ENCODE data around the gene BTBD9.
"Not testable (repeated sequence)": the region's sequence is repeated elsewhere in the genome, so short reads cannot be mapped to it uniquely, and the experiment has no call there.

The BTBD9 gene

DNA sequence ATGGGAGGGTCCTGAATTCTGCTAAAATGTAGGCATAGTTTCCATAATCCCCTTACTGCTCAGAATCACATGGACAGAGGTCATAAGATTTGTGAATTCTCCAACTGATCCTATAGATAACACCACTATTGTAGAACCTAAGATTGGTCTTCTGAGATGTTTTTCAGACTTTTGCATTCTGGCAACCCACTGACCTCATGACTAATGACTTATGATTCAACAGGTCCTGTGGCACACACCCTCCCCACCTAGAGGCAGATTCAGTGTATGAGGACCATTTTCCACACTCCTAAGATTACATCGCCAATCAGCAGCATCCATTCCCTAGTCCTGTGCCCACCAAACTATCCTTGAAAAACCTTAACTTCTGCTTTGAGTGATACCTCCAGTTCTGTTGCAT, 207.2 kb downstream of the BTBD9 start:
- Histone ChIP-seq H3K36me3 (no peaks in the 10 kb centered on the region), H3K27me3 (ENCODE audit: insufficient read depth, low read depth, severe bottlenecking) (no peaks in the 10 kb centered on the region), H3K9me3 (ENCODE audit: severe bottlenecking) (no peaks in the 10 kb centered on the region), H3K27ac (no peak overlapping the region), H3K4me3 (ENCODE audit: low read depth, low read length) (no peak overlapping the region)
- DNase-seq = no peak
- TF ChIP-seq, protein P1, sequence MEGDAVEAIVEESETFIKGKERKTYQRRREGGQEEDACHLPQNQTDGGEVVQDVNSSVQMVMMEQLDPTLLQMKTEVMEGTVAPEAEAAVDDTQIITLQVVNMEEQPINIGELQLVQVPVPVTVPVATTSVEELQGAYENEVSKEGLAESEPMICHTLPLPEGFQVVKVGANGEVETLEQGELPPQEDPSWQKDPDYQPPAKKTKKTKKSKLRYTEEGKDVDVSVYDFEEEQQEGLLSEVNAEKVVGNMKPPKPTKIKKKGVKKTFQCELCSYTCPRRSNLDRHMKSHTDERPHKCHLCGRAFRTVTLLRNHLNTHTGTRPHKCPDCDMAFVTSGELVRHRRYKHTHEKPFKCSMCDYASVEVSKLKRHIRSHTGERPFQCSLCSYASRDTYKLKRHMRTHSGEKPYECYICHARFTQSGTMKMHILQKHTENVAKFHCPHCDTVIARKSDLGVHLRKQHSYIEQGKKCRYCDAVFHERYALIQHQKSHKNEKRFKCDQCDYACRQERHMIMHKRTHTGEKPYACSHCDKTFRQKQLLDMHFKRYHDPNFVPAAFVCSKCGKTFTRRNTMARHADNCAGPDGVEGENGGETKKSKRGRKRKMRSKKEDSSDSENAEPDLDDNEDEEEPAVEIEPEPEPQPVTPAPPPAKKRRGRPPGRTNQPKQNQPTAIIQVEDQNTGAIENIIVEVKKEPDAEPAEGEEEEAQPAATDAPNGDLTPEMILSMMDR (IDR thresholded peaks at IDR 0.05; ENCODE audit: low read depth, low read length) = no peak

DNA sequence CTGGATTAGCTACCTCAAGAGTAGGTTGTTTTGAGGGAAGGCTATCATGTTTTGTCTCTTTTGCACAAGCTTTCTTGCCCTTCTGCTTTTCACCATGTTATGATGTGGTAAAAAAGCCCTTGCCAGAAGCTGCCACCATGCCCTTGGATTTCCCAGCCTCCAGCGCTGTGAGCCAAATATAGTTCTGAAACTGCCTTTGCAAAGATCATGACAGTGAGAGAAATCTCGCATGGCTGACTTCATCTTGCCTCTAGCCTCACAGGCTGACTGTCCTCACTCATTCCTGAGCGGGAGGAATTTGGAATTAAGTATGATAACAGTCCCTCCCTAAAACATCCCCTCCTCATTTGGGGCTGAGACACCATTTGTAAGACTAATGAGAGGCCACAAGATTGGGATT, 207.7 kb downstream of the BTBD9 start:
- TF ChIP-seq, protein P1 (IDR thresholded peaks at IDR 0.05; ENCODE audit: low read depth, low read length) = no peak
- no peaks in the 10 kb centered on the region for H3K9me3 ChIP-seq (ENCODE audit: severe bottlenecking)
- H3K27me3 ChIP-seq (ENCODE audit: insufficient read depth, low read depth, severe bottlenecking) = no peaks in the 10 kb centered on the region
- H3K36me3 ChIP-seq = no peaks in the 10 kb centered on the region
- no peak overlapping the region for H3K4me3 ChIP-seq (ENCODE audit: low read depth, low read length)
- no peak overlapping the region for H3K27ac ChIP-seq
- DNase-seq = no peak

DNA sequence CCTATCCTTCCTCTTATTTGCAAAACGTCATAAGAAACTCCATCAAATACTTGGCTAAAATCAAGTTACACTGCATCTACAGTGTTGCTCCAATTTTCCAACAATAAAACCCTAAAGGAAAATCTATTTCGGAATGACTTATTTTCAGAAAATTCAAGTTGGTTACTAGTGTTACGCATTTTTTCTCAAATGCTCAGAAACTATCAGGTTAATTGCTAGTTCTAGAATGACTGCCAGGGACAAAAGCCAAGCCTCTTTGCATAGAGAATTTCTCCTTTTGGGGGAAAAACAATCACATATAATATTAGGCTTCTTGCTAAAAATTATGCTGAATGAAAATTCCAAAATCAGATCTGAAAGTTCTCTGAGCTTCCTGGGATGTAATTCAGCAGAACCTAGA, 210.2 kb downstream of the BTBD9 start:
- Histone ChIP-seq H3K9me3 (ENCODE audit: severe bottlenecking) (no peaks in the 10 kb centered on the region), H3K36me3 (no peaks in the 10 kb centered on the region), H3K4me3 (ENCODE audit: low read depth, low read length) (no peak overlapping the region), H3K27ac (no peak overlapping the region), H3K27me3 (ENCODE audit: insufficient read depth, low read depth, severe bottlenecking) (no peaks in the 10 kb centered on the region)
- no peak for DNase-seq
- TF ChIP-seq, protein P1 (IDR thresholded peaks at IDR 0.05; ENCODE audit: low read depth, low read length) = no peak

DNA sequence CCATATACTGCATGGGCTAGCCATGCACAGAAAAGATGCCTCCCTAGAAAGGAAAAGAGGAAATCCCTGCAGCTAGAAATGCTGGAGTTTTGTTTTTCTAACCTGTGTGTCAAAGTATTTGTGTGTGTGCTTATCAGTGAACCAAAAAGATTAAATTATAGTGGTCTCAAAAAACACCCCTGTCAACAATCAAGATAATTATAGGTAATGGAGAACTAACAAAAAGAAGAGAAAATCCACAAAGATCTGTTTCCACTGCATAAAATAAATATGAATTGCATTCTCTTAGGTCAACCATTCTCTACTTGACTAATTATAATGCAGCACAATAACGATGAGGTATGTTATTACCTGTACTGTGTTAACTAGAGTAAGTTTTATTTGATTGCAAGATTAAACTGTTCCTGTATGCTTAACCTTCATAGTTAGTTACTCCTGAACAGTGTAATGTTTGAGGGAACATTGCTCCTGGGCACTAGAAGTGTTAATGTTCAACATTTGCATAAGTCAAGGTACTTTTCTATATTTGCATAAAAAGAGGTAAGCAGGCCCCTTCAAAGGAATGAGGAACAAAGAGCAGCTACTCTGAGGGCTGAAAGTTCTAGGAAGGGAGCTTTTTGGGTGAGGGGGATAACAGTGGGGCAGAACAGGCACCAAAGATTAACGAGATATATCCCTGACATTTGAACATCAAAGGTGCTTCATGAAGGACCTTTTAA, 212.1 kb downstream of the BTBD9 start:
- TF ChIP-seq, protein P1 (IDR thresholded peaks at IDR 0.05; ENCODE audit: low read depth, low read length) = no peak
- no peaks in the 10 kb centered on the region for H3K9me3 ChIP-seq (ENCODE audit: severe bottlenecking)
- no peak for DNase-seq
- H3K4me3 ChIP-seq (ENCODE audit: low read depth, low read length) = no peak overlapping the region
- H3K36me3 ChIP-seq = no peaks in the 10 kb centered on the region
- no peak overlapping the region for H3K27ac ChIP-seq
- H3K27me3 ChIP-seq (ENCODE audit: insufficient read depth, low read depth, severe bottlenecking) = no peaks in the 10 kb centered on the region

DNA sequence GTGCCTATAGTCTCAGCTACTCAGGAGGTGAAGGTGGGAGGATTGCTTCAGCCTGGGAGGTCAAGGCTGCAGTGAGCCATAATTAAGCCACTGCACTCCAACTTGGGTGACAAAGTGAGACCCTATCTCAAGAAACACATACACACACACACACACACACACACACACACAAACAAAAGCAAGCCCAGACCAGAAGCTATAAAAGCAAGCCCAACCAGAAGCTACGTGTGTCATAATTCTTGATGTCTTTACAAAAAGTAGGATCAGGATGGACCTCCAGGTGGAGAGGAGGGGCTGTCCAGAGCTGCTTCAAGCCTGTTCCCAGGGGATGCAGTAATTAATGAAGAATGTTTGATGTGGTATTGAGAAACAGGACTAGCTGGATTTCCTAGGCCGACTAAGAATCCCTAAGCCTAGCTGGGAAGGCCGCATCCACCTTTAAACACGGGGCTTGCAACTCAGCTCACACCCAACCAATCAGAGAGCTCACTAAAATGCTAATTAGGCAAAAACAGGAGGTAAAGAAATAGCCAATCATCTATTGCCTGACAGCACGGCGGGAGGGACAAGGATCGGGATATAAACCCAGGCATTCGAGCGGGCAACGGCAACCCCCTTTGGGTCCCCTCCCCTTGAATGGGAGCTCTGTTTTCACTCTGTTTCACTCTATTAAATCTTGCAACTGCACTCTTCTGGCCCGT, 213.8 kb downstream of the BTBD9 start:
- H3K27ac ChIP-seq; H3K9me3 ChIP-seq (ENCODE audit: severe bottlenecking); H3K36me3 ChIP-seq; H3K27me3 ChIP-seq (ENCODE audit: insufficient read depth, low read depth, severe bottlenecking); H3K4me3 ChIP-seq (ENCODE audit: low read depth, low read length); DNase-seq: not testable (repeated sequence)

DNA sequence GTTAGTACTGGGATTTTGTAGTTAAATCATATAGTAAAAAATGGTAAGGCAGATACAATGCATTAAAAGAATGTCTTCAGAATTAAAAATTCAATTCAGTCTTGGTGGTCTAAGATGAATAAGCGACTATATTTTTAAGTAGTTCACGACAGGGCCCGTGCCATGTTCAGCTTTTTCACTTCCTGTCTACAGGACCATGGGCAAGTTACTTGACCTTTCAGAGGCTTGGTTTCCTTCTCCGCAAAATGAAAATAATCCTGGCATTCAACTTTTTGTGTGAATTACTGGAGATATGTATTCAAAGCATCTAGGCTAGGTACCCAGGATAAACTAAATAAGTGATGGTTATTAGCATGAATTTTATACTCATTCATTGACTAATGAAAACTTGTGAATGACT, 216.0 kb downstream of the BTBD9 start:
- Histone ChIP-seq H3K27ac (no peak overlapping the region), H3K36me3 (no peaks in the 10 kb centered on the region), H3K27me3 (ENCODE audit: insufficient read depth, low read depth, severe bottlenecking) (no peaks in the 10 kb centered on the region), H3K9me3 (ENCODE audit: severe bottlenecking) (no peaks in the 10 kb centered on the region), H3K4me3 (ENCODE audit: low read depth, low read length) (no peak overlapping the region)
- DNase-seq = no peak
- TF ChIP-seq, protein P1 (IDR thresholded peaks at IDR 0.05; ENCODE audit: low read depth, low read length) = no peak

Measured in WERI-Rb-1 (cell line).